Measurements from ENCODE around the gene SPATA17.

SPATA17 gene

GRCh38 chr1:217791091-217791490, 159.9 kb downstream of the SPATA17 start:
- TF ChIP-seq ESRRG (CRISPR knock-in tag; IDR thresholded peaks at IDR 0.05) (no peak), ZFP30 (CRISPR knock-in tag; IDR thresholded peaks at IDR 0.05) (no peak), GLIS3 (CRISPR knock-in tag; IDR thresholded peaks at IDR 0.05) (no peak), CSDC2 (CRISPR knock-in tag; IDR thresholded peaks at IDR 0.05) (no peak), BACH2 (CRISPR knock-in tag; IDR thresholded peaks at IDR 0.05; ENCODE audit: borderline replicate concordance) (no peak), ARNTL (CRISPR knock-in tag; IDR thresholded peaks at IDR 0.05; ENCODE audit: borderline replicate concordance, low read depth) (no peak), OSR1 (CRISPR knock-in tag; IDR thresholded peaks at IDR 0.05) (no peak), ZFP3 (CRISPR knock-in tag; IDR thresholded peaks at IDR 0.05) (no peak), CSRNP3 (CRISPR knock-in tag; IDR thresholded peaks at IDR 0.05) (no peak), TOX (CRISPR knock-in tag; IDR thresholded peaks at IDR 0.05; ENCODE audit: borderline replicate concordance) (no peak)
- ATAC-seq = no peak

- no peak for ATAC-seq
- TF ChIP-seq TSHZ2 (CRISPR knock-in tag; IDR thresholded peaks at IDR 0.05) = no peak
- no peak for TF ChIP-seq CSDC2 (CRISPR knock-in tag; IDR thresholded peaks at IDR 0.05)
- TF ChIP-seq BACH2 (CRISPR knock-in tag; IDR thresholded peaks at IDR 0.05; ENCODE audit: borderline replicate concordance) = no peak
- no peak for TF ChIP-seq ESRRG (CRISPR knock-in tag; IDR thresholded peaks at IDR 0.05)
- no peak for TF ChIP-seq ISL1 (CRISPR knock-in tag; IDR thresholded peaks at IDR 0.05)
- TF ChIP-seq POU6F1 (CRISPR knock-in tag; IDR thresholded peaks at IDR 0.05; ENCODE audit: borderline replicate concordance, low read depth) = no peak
- no peak for TF ChIP-seq ZNF565 (CRISPR knock-in tag; conservative IDR thresholded peaks at IDR 0.05; ENCODE audit: low read depth)
- TF ChIP-seq CSRNP3 (CRISPR knock-in tag; IDR thresholded peaks at IDR 0.05) = no peak
- TF ChIP-seq SNAI2 (CRISPR knock-in tag; IDR thresholded peaks at IDR 0.05) = no peak
- no peak for TF ChIP-seq TCF4 (CRISPR knock-in tag; IDR thresholded peaks at IDR 0.05; ENCODE audit: borderline replicate concordance)
- no peak for TF ChIP-seq ZNF8 (CRISPR knock-in tag; IDR thresholded peaks at IDR 0.05)
- no peak for TF ChIP-seq ZNF70 (CRISPR knock-in tag; IDR thresholded peaks at IDR 0.05)
- no peak for TF ChIP-seq PPARA (CRISPR knock-in tag; IDR thresholded peaks at IDR 0.05; ENCODE audit: borderline replicate concordance)
- no peak for TF ChIP-seq OSR1 (CRISPR knock-in tag; IDR thresholded peaks at IDR 0.05)
Measured at GRCh38 chr1:217805792-217806191, 174.6 kb downstream of the SPATA17 start.

GRCh38 chr1:217812175-217812574, 181.0 kb downstream of the SPATA17 start:
- no peak for ATAC-seq
- TF ChIP-seq ZNF565 (CRISPR knock-in tag; conservative IDR thresholded peaks at IDR 0.05; ENCODE audit: low read depth) (no peak), ZFP3 (CRISPR knock-in tag; IDR thresholded peaks at IDR 0.05) (no peak)

GRCh38 chr1:217813031-217813430, 181.9 kb downstream of the SPATA17 start:
- no peak for ATAC-seq
- no peak for TF ChIP-seq POU6F1 (CRISPR knock-in tag; IDR thresholded peaks at IDR 0.05; ENCODE audit: borderline replicate concordance, low read depth)
- no peak for TF ChIP-seq ESRRG (CRISPR knock-in tag; IDR thresholded peaks at IDR 0.05)

All from SK-N-SH treated with all-trans-retinoic acid at 6 μM for 48 hours (cell line).